ENCODE results near the gene TMEM165.

DNA sequence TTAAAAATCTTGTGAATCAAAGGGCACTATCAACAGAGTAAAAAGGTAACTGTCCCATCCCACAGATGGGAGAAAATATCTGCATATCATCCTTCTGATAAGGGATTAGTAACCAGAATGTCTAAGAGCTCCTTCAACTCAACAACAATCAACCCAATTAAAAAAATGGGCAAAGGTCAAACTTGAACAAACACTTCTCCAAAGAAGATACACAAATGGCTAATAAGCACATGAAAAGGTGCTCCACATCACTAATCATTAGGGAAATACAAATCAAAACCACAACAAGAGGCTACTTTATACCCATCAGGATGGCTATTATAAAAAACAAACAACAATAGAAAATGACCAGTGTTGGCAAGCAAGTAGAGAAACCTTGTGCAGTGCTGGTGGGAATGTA, 43.3 kb downstream of the TMEM165 start:
- TF ChIP-seq EZH2 (IDR thresholded peaks at IDR 0.05; ENCODE audit: low read length, unreplicated experiment) = no peak
- TF ChIP-seq EZH2phosphoT487 (IDR thresholded peaks at IDR 0.05; ENCODE audit: borderline replicate concordance, low read length) = no peak
- TF ChIP-seq, protein P1, sequence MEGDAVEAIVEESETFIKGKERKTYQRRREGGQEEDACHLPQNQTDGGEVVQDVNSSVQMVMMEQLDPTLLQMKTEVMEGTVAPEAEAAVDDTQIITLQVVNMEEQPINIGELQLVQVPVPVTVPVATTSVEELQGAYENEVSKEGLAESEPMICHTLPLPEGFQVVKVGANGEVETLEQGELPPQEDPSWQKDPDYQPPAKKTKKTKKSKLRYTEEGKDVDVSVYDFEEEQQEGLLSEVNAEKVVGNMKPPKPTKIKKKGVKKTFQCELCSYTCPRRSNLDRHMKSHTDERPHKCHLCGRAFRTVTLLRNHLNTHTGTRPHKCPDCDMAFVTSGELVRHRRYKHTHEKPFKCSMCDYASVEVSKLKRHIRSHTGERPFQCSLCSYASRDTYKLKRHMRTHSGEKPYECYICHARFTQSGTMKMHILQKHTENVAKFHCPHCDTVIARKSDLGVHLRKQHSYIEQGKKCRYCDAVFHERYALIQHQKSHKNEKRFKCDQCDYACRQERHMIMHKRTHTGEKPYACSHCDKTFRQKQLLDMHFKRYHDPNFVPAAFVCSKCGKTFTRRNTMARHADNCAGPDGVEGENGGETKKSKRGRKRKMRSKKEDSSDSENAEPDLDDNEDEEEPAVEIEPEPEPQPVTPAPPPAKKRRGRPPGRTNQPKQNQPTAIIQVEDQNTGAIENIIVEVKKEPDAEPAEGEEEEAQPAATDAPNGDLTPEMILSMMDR (conservative IDR thresholded peaks at IDR 0.05; ENCODE audit: low read depth, low read length) = no peak

All from PC-3 (cell line).